GM12892 (cell line): ENCODE data around the gene PRKAR1B.

Source experiments
- POLR2A ChIP-seq: IDR thresholded peaks from 2 replicates; pipeline ENCODE4 v1.6.1; 2011; ENCODE audit warnings: low read depth, low read length, control low read depth
- POLR2AphosphoS5 ChIP-seq: IDR thresholded peaks from 2 replicates; pipeline ENCODE4 v1.6.1; 2011; ENCODE audit warnings: low read depth, low read length, control low read depth

- no peak for TF ChIP-seq POLR2A
- TF ChIP-seq POLR2AphosphoS5 = no peak
Observed at GRCh38 chr7:674454-675410, 52.3 kb downstream of the PRKAR1B start.
